Stomach (tissue), 9 donors: Measurements from ENCODE around the gene NAPB. TPM values are rescaled to one million over a fixed set of nuclear protein-coding genes. Genes with fewer than 3 reads are reported as not detected.

Experiments used
- DNase-seq, 2 donors: peaks; one replicate each; pipeline versions ENCODE4 v3.0.0 to v3.0.0-alpha.2; 2013 to 2019
- H3K27ac ChIP-seq, 5 donors: fragments of 200-600 bp in 4 of 5; sonication (generic) in 4 of 5; one replicate each; pipeline ENCODE4 v1.5.1; 2013 to 2019; ENCODE audit warnings: mild to moderate bottlenecking in 1 of 5, moderate library complexity in 1 of 5
- H3K27me3 ChIP-seq, 3 donors: fragments of 200-600 bp; sonication (generic); one replicate each; pipeline ENCODE4 v1.5.1; 2017 to 2019; ENCODE audit warnings: mixed run types in 1 of 3
- H3K36me3 ChIP-seq, 4 donors: fragments of 200-600 bp; sonication (generic); 1 replicate in 3 of 4; 2 replicates in 1 of 4; pipeline ENCODE4 v1.5.1; 2016 to 2019
- H3K4me1 ChIP-seq, 4 donors: fragments of 200-600 bp; sonication (generic); one replicate each; pipeline ENCODE4 v1.5.1; 2016 to 2019
- H3K4me3 ChIP-seq, 4 donors: fragments of 200-600 bp; sonication (generic) in 3 of 4; one replicate each; pipeline ENCODE4 v1.5.1; 2016 to 2019; ENCODE audit warnings: mild to moderate bottlenecking in 1 of 4
- H3K9me3 ChIP-seq, 4 donors: fragments of 200-600 bp; sonication (generic); one replicate each; pipeline ENCODE4 v1.5.1; 2016 to 2019
- EP300 ChIP-seq: sonication (generic); formaldehyde crosslinking; IDR thresholded peaks from one replicate; pipeline ENCODE4 v1.6.1; 2017; ENCODE audit warnings: antibody characterized with exemption
- POLR2A ChIP-seq, 4 donors: fragments of 450-650 bp; IDR thresholded peaks; one replicate each; pipeline ENCODE4 v1.6.1; 2016; ENCODE audit warnings: antibody characterized with exemption in 4 of 4, control low read depth in 2 of 4, mild to moderate bottlenecking in 1 of 4, moderate library complexity in 1 of 4
- POLR2AphosphoS5 ChIP-seq, 3 donors: sonication (generic); formaldehyde crosslinking; IDR thresholded peaks; one replicate each; pipeline ENCODE4 v1.6.1; 2016; ENCODE audit warnings: antibody characterized with exemption in 3 of 3
- WGBS, 5 donors: extraction: QIAGEN DNeasy Blood & Tissue Kit in 3 of 5; methylation state at CpG; one replicate each; pipeline versions ENCODE4 v1.1.5 to v1.1.7; 2013 to 2018; 5-methylcytosine and 5-hydroxymethylcytosine counted together
- intact Hi-C: fragments of 100-400 bp; cut with DNase I; formaldehyde crosslinking; loops from one replicate; pipeline ENCODE4 v1.15.1; 2023; ENCODE audit warnings: low total_unique reads
- polyA plus RNA-seq, 3 donors: library from polyadenylated mRNA; stranded (reverse); fragments of 200-250 nt; gene quantifications; one replicate each; pipeline ENCODE4 v1.2.3, GENCODE V29; 2013
- total RNA-seq, 5 donors: library from RNA; depleted of rRNA; stranded (reverse); fragments of >200 nt; gene quantifications; one replicate each; pipeline versions ENCODE4 v1.1.0 to v1.2.3, GENCODE V29; 2014 to 2016
- TF ChIP-seq, protein P1 (sequence below), 7 experiments: fragments of 450-650 bp in 4 of 7; fragments of 200-600 bp in 3 of 7; sonication (generic) in 3 of 7; IDR thresholded peaks; one replicate each; pipeline ENCODE4 v1.5.1; 2016 to 2019; ENCODE audit warnings: antibody characterized with exemption in 7 of 7, control low read depth in 2 of 7, mild to moderate bottlenecking in 1 of 7
- donor health status: healthy with polysubstance abuse.
- donor health status: Bipolar disorder and iron deficiency.
- donor health status: healthy.

NAPB gene
- total and polyA plus RNA-seq, 8 donors, result 0.58 to 33.5 (median 5.8) TPM

- intact Hi-C loops, result no loop called here
- DNase-seq, result no peak
- H3K36me3 ChIP-seq, result no peaks in the 10 kb centered on the region
- 51 to 81% (median 75%) methylated on average over 3 of the region's 3 CpGs for WGBS, 5 donors
- H3K4me3 ChIP-seq, result no peak overlapping the region
- TF ChIP-seq, protein P1, sequence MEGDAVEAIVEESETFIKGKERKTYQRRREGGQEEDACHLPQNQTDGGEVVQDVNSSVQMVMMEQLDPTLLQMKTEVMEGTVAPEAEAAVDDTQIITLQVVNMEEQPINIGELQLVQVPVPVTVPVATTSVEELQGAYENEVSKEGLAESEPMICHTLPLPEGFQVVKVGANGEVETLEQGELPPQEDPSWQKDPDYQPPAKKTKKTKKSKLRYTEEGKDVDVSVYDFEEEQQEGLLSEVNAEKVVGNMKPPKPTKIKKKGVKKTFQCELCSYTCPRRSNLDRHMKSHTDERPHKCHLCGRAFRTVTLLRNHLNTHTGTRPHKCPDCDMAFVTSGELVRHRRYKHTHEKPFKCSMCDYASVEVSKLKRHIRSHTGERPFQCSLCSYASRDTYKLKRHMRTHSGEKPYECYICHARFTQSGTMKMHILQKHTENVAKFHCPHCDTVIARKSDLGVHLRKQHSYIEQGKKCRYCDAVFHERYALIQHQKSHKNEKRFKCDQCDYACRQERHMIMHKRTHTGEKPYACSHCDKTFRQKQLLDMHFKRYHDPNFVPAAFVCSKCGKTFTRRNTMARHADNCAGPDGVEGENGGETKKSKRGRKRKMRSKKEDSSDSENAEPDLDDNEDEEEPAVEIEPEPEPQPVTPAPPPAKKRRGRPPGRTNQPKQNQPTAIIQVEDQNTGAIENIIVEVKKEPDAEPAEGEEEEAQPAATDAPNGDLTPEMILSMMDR (IDR thresholded peaks at IDR 0.05), result no peak
- TF ChIP-seq EP300 (no peak), POLR2A (IDR thresholded peaks at IDR 0.05) (no peak), POLR2AphosphoS5 (IDR thresholded peaks at IDR 0.05) (no peak)
- H3K4me1 ChIP-seq, result peaks cover 0 to 6% (median 0%) of the 10 kb centered on the region in 4 donors
- peaks cover 0 to 2% (median 0%) of the 10 kb centered on the region in 3 donors for H3K27me3 ChIP-seq
- no peak overlapping the region for H3K27ac ChIP-seq
- peaks cover 0 to 1% (median 0%) of the 10 kb centered on the region in 4 donors for H3K9me3 ChIP-seq
These were observed 38.3 kb upstream of the NAPB start for GRCh38 chr20:23459461-23460150.

- H3K4me3 ChIP-seq, result no peak overlapping the region
- peaks cover 0 to 6% (median 0%) of the 10 kb centered on the region in 4 donors for H3K4me1 ChIP-seq
- H3K27ac ChIP-seq, result no peak overlapping the region
- TF ChIP-seq POLR2AphosphoS5 (IDR thresholded peaks at IDR 0.05), result no peak
- 83 to 90% (median 87%) methylated on average over 4 to 7 of the region's 7 CpGs for WGBS, 5 donors
- no peak for DNase-seq
- H3K27me3 ChIP-seq, result peaks cover 0 to 21% (median 0%) of the 10 kb centered on the region in 3 donors
- H3K9me3 ChIP-seq, result no peaks in the 10 kb centered on the region
- intact Hi-C loops, result no loop called here
- no peaks in the 10 kb centered on the region for H3K36me3 ChIP-seq
These were observed 35.6 kb upstream of the NAPB start for GRCh38 chr20:23456873-23457272.

DNA sequence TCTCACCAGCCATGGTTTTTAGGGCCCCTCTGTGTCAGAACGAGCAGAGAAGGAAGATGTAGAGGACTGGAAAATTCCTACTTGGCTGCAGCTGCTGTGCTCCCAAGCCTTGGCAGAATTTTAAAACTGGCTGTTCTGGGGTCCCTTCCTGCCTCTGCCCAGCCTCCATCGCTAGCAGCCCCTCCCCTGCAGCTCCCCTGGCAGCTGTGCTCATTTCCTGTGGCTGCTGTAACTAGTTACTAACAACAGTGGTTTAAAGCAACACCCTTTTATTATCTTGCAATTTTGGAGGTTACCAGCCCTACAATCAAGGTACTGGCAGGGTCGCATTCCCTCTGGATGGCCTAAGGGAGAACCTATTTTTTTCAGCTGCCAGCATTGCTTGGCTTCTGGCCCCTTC lies 35.1 kb upstream of the NAPB start:
- H3K4me1 ChIP-seq, result peaks cover 0 to 6% (median 0%) of the 10 kb centered on the region in 4 donors
- no peak overlapping the region for H3K4me3 ChIP-seq
- intact Hi-C loops, result no loop called here
- no peaks in the 10 kb centered on the region for H3K36me3 ChIP-seq
- H3K27me3 ChIP-seq, result peaks cover 0 to 26% (median 0%) of the 10 kb centered on the region in 3 donors
- no peaks in the 10 kb centered on the region for H3K9me3 ChIP-seq
- DNase-seq, result peak in 1 of 2 donors; percentile 52
- H3K27ac ChIP-seq, result no peak overlapping the region
- TF ChIP-seq, protein P1 (IDR thresholded peaks at IDR 0.05), result no peak
- no peak for TF ChIP-seq POLR2A (IDR thresholded peaks at IDR 0.05)
- TF ChIP-seq POLR2AphosphoS5 (IDR thresholded peaks at IDR 0.05), result no peak
- no peak for TF ChIP-seq EP300
- 48 to 64% (median 51%) methylated on average over 3 of the region's 3 CpGs for whole genome bisulfite sequencing, 5 donors

- intact Hi-C loops, result no loop called here
- peaks cover 0 to 6% (median 0%) of the 10 kb centered on the region in 4 donors for H3K4me1 ChIP-seq
- WGBS, 5 donors, result 55 to 90% (median 88%) methylated on average over 3 to 7 of the region's 7 CpGs
- peaks cover 0 to 30% (median 0%) of the 10 kb centered on the region in 3 donors for H3K27me3 ChIP-seq
- no peak overlapping the region for H3K4me3 ChIP-seq
- no peak for TF ChIP-seq EP300
- no peaks in the 10 kb centered on the region for H3K9me3 ChIP-seq
- no peak overlapping the region for H3K27ac ChIP-seq
- DNase-seq, result no peak
- no peaks in the 10 kb centered on the region for H3K36me3 ChIP-seq
These were observed 34.4 kb upstream of the NAPB start for GRCh38 chr20:23455639-23456038.

- no peaks in the 10 kb centered on the region for H3K9me3 ChIP-seq
- peaks cover 0 to 30% (median 0%) of the 10 kb centered on the region in 3 donors for H3K27me3 ChIP-seq
- intact Hi-C loops, result no loop called here
- WGBS, 5 donors, result 87 to 100% (median 94%) methylated on average over 1 of the region's 1 CpG
- no peak overlapping the region for H3K4me3 ChIP-seq
- TF ChIP-seq EP300 (no peak), POLR2A (IDR thresholded peaks at IDR 0.05) (no peak), POLR2AphosphoS5 (IDR thresholded peaks at IDR 0.05) (no peak)
- TF ChIP-seq, protein P1 (IDR thresholded peaks at IDR 0.05), result no peak
- DNase-seq, result no peak
- no peak overlapping the region for H3K27ac ChIP-seq
- H3K36me3 ChIP-seq, result no peaks in the 10 kb centered on the region
- H3K4me1 ChIP-seq, result peaks cover 0 to 3% (median 0%) of the 10 kb centered on the region in 4 donors
These were observed 33.5 kb upstream of the NAPB start for GRCh38 chr20:23454816-23455215.
